Measurements from ENCODE around the gene ZBTB7B.
A peak's percentile ranks its signal among the peaks of the same experiment; 100 is the strongest.

Gene ZBTB7B

DNA sequence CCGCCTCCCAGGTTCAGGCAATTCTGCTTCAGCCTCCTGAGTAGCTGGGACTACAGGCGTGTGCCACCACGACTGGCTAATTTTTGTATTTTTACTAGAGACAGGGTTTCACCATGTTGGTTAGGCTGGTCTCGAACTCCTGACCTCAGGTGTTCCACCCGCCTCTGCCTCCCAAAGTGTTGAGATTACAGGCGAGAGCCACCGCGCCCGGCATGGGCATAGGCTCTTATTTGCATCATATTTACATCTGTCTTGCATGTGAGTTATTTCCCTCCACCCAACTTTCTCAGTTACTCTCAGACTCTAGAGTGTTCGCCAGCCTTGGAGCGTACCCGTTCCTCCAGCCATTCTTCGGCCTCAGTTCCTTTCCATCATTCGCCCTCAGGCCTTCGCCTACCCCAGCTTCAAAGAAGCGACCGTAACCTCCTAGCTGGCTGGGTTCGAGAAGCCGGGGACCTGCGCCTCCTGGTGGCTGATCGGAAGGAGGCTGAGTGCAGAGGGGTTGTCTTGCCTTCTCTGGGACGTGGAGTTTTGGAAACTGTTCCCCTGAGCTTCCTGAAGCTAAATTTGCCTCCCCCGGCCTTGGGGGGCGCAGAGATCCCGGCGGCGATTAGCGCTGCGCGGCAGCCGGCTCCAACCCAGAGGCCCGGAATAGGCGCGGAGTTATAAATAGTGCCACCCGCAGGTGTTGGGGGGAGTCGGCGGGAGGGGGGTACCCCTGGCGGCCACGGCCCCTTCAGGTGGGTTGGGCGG lies 3.6 kb upstream of the ZBTB7B start:
- H3K36me3 ChIP-seq (replicated peaks): no peaks in the 10 kb centered on the region
- in situ Hi-C loops (cut with HindIII; ENCODE audit: low pct_ligation_motif_present, low sequenced_read_pairs): no loop called here
- no peak overlapping the region for H3K27ac ChIP-seq
- DNase-seq: no peak
- TF ChIP-seq, protein P1, sequence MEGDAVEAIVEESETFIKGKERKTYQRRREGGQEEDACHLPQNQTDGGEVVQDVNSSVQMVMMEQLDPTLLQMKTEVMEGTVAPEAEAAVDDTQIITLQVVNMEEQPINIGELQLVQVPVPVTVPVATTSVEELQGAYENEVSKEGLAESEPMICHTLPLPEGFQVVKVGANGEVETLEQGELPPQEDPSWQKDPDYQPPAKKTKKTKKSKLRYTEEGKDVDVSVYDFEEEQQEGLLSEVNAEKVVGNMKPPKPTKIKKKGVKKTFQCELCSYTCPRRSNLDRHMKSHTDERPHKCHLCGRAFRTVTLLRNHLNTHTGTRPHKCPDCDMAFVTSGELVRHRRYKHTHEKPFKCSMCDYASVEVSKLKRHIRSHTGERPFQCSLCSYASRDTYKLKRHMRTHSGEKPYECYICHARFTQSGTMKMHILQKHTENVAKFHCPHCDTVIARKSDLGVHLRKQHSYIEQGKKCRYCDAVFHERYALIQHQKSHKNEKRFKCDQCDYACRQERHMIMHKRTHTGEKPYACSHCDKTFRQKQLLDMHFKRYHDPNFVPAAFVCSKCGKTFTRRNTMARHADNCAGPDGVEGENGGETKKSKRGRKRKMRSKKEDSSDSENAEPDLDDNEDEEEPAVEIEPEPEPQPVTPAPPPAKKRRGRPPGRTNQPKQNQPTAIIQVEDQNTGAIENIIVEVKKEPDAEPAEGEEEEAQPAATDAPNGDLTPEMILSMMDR (IDR thresholded peaks at IDR 0.05; ENCODE audit: low read depth, low read length, missing control alignments): peak; percentile 98
- no peaks in the 10 kb centered on the region for H3K27me3 ChIP-seq (replicated peaks)
- H3K4me3 ChIP-seq (ENCODE audit: low read depth, low read length): peak overlapping the region; percentile 42

DNA sequence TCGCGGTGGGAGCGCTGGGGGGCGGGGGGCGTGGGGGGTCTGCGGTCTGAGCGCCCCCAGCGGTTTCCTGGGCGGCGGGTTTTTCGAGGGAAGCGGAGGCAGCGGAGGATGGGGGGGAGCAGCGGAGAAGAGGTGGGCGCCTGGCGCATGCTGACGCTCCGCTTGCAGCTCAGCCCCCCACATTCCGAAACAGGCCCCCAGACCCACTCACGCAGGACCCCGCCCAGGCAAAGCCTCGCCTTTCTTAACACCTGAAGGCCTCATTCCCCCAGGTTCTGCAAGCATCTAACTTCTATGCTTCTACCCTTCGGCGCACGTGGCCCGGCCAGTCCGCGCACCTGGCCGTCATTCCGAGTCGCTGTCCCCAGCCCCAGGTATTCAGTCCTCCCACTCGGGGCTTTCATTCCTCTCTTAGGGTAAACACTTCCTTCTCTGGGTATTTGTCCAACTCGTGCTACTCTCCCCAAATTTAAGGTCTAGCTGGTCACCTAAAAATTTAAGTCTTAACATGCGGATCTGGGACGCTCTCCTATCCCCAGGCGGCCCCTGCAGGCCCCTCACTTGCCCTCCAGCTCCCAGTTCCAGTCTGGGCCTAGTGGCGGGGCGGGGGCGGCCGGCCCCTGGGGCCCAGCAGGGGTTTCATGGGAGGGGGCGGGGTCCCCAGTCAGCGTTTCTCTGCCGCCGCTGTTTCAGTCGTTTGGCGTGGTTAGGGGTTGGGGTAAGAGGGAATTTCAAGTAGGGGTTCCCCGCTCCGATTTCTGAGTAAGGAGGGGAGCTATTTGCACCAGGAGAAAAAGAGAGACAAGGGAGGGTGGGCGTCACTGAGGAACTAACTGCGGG lies 2.8 kb upstream of the ZBTB7B start:
- in situ Hi-C loops (cut with HindIII; ENCODE audit: low pct_ligation_motif_present, low sequenced_read_pairs): no loop called here
- Histone ChIP-seq H3K4me3 (ENCODE audit: low read depth, low read length) (peak overlapping the region; percentile 68), H3K27me3 (replicated peaks) (no peaks in the 10 kb centered on the region), H3K27ac (peak overlapping the region; percentile 29), H3K36me3 (replicated peaks) (no peaks in the 10 kb centered on the region)
- DNase-seq: no peak
- TF ChIP-seq, protein P1 (IDR thresholded peaks at IDR 0.05; ENCODE audit: low read depth, low read length, missing control alignments): no peak

DNA sequence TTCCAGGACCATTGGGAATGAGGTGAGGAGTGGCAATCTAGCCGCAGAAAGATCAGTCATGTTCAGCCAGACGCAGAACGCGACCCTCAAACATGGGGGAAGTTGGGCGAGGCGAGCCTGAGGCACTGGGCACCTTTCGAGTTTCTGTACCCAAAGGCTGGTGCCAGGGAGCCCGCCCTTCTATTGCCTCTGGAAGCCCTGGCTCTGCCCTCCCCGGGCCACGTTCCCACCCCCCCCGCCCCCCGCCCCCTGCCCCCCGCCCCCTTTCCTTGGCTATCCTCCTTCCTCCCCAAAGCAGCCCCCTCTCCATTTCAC lies 2.2 kb upstream of the ZBTB7B start:
- TF ChIP-seq, protein P1 (IDR thresholded peaks at IDR 0.05; ENCODE audit: low read depth, low read length, missing control alignments): no peak
- Histone ChIP-seq H3K36me3 (replicated peaks) (no peaks in the 10 kb centered on the region), H3K27ac (peak overlapping the region; percentile 29), H3K4me3 (ENCODE audit: low read depth, low read length) (peak overlapping the region; percentile 68), H3K27me3 (replicated peaks) (no peaks in the 10 kb centered on the region)
- in situ Hi-C loops (cut with HindIII; ENCODE audit: low pct_ligation_motif_present, low sequenced_read_pairs): no loop called here
- no peak for DNase-seq

DNA sequence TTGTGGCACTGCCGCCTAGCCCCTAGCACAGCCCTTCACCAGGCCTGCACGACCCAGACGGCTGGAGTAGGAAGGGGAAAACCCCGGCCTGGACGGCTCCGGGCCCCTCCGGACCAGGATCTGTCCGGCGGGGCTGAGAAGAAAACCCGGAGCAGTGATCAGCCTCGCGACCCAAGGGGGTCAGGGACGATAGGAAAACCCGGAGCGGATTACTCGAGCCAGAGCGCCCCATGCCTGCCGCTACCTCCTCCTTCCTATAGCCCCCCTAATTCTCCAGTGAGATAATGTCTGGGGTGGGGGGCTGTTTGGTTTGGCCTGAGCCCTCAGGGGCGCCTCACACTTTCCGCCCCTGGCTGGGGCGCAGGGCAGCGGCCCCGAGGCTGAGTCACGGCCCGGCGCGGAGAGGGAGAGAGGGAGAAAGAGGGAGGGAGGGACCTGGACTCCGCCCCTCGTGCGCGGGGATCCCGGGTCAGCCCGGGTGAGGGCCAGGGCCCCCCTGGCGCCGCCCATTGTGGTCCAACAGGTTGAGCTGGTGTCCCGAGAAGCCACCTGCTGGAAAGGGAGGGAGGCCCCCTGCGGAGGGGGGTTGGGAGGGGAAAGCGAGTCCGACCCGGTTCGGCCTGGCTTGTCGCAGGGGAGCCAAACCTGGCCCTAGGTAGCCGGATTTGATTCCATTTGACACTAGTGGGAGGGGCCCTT lies 1.7 kb upstream of the ZBTB7B start:
- in situ Hi-C loops (cut with HindIII; ENCODE audit: low pct_ligation_motif_present, low sequenced_read_pairs): no loop called here
- DNase-seq: peak; percentile 71
- peak overlapping the region; percentile 70 for H3K27ac ChIP-seq
- H3K36me3 ChIP-seq (replicated peaks): no peaks in the 10 kb centered on the region
- TF ChIP-seq, protein P1 (IDR thresholded peaks at IDR 0.05; ENCODE audit: low read depth, low read length, missing control alignments): no peak
- no peaks in the 10 kb centered on the region for H3K27me3 ChIP-seq (replicated peaks)
- peak overlapping the region; percentile 68 for H3K4me3 ChIP-seq (ENCODE audit: low read depth, low read length)

DNA sequence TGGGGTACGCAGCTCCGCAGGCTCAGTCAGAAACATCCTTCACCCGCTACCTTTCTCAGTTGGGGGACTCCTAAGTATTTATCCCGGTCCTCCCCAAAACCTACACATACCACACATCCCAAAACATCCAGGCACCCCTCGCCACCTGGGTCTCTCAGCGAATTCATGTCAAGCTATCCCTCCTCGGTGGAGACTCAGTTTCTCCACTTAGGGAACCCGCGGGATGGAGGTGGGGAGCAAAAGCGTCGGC lies 1.3 kb upstream of the ZBTB7B start:
- H3K4me3 ChIP-seq (ENCODE audit: low read depth, low read length): peak overlapping the region; percentile 68
- no peaks in the 10 kb centered on the region for H3K27me3 ChIP-seq (replicated peaks)
- in situ Hi-C loops (cut with HindIII; ENCODE audit: low pct_ligation_motif_present, low sequenced_read_pairs): no loop called here
- H3K36me3 ChIP-seq (replicated peaks): no peaks in the 10 kb centered on the region
- TF ChIP-seq, protein P1 (IDR thresholded peaks at IDR 0.05; ENCODE audit: low read depth, low read length, missing control alignments): no peak
- peak overlapping the region; percentile 18 for H3K27ac ChIP-seq
- DNase-seq: no peak

Data from brain microvascular endothelial cell (primary cell).